GM12875 (cell line): ENCODE measurements around the gene BCL11B.

Experiments
- H3K4me3 ChIP-seq: one replicate; pipeline ENCODE4 v1.5.1; 2011; ENCODE audit warnings: low read depth, low read length, control low read depth
- CTCF ChIP-seq: IDR thresholded peaks from 2 replicates; pipeline ENCODE4 v1.5.1; 2011; ENCODE audit warnings: low read depth, mild to moderate bottlenecking, control low read depth, inconsistent platforms, low read length, moderate library complexity, borderline replicate concordance; ENCODE audit not compliant: insufficient read depth

BCL11B gene

GRCh38 chr14:99174081-99174769, 97.8 kb downstream of the BCL11B start:
- TF ChIP-seq CTCF, result no peak
- H3K4me3 ChIP-seq, result no peak overlapping the region

GRCh38 chr14:99173506-99173905, 98.5 kb downstream of the BCL11B start:
- H3K4me3 ChIP-seq, result no peak overlapping the region
- no peak for TF ChIP-seq CTCF

- no peak for TF ChIP-seq CTCF
Observed at GRCh38 chr14:99173086-99173485, 98.9 kb downstream of the BCL11B start.

GRCh38 chr14:99171396-99171795, 100.6 kb downstream of the BCL11B start:
- TF ChIP-seq CTCF, result no peak
- no peak overlapping the region for H3K4me3 ChIP-seq

More at GRCh38 chr14:99173086-99173485, 98.9 kb downstream of the BCL11B start:
- H3K4me3 ChIP-seq, result no peak overlapping the region

- no peak overlapping the region for H3K4me3 ChIP-seq
- no peak for TF ChIP-seq CTCF
Observed at GRCh38 chr14:99169776-99170356, 102.1 kb downstream of the BCL11B start.

GRCh38 chr14:99168330-99168729, 103.7 kb downstream of the BCL11B start:
- TF ChIP-seq CTCF, result no peak

GRCh38 chr14:99166506-99166905, 105.5 kb downstream of the BCL11B start:
- no peak for TF ChIP-seq CTCF
- no peak overlapping the region for H3K4me3 ChIP-seq

More at GRCh38 chr14:99168330-99168729, 103.7 kb downstream of the BCL11B start:
- no peak overlapping the region for H3K4me3 ChIP-seq
